Mammary microvascular endothelial cell (primary cell): ENCODE data around the gene DSP. TPM values are rescaled to one million over a fixed set of nuclear protein-coding genes. Genes with fewer than 3 reads are reported as not detected.

Experiments
- total RNA-seq: library from RNA; depleted of rRNA; stranded (reverse); fragments of >200 nt; gene quantifications from 2 replicates; pipeline ENCODE4 v1.2.3, GENCODE V29; 2015

Gene DSP, protein sequence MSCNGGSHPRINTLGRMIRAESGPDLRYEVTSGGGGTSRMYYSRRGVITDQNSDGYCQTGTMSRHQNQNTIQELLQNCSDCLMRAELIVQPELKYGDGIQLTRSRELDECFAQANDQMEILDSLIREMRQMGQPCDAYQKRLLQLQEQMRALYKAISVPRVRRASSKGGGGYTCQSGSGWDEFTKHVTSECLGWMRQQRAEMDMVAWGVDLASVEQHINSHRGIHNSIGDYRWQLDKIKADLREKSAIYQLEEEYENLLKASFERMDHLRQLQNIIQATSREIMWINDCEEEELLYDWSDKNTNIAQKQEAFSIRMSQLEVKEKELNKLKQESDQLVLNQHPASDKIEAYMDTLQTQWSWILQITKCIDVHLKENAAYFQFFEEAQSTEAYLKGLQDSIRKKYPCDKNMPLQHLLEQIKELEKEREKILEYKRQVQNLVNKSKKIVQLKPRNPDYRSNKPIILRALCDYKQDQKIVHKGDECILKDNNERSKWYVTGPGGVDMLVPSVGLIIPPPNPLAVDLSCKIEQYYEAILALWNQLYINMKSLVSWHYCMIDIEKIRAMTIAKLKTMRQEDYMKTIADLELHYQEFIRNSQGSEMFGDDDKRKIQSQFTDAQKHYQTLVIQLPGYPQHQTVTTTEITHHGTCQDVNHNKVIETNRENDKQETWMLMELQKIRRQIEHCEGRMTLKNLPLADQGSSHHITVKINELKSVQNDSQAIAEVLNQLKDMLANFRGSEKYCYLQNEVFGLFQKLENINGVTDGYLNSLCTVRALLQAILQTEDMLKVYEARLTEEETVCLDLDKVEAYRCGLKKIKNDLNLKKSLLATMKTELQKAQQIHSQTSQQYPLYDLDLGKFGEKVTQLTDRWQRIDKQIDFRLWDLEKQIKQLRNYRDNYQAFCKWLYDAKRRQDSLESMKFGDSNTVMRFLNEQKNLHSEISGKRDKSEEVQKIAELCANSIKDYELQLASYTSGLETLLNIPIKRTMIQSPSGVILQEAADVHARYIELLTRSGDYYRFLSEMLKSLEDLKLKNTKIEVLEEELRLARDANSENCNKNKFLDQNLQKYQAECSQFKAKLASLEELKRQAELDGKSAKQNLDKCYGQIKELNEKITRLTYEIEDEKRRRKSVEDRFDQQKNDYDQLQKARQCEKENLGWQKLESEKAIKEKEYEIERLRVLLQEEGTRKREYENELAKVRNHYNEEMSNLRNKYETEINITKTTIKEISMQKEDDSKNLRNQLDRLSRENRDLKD (N-terminal part only)
- 4.6 and 4.7 TPM in 2 replicates for total RNA-seq

DNA sequence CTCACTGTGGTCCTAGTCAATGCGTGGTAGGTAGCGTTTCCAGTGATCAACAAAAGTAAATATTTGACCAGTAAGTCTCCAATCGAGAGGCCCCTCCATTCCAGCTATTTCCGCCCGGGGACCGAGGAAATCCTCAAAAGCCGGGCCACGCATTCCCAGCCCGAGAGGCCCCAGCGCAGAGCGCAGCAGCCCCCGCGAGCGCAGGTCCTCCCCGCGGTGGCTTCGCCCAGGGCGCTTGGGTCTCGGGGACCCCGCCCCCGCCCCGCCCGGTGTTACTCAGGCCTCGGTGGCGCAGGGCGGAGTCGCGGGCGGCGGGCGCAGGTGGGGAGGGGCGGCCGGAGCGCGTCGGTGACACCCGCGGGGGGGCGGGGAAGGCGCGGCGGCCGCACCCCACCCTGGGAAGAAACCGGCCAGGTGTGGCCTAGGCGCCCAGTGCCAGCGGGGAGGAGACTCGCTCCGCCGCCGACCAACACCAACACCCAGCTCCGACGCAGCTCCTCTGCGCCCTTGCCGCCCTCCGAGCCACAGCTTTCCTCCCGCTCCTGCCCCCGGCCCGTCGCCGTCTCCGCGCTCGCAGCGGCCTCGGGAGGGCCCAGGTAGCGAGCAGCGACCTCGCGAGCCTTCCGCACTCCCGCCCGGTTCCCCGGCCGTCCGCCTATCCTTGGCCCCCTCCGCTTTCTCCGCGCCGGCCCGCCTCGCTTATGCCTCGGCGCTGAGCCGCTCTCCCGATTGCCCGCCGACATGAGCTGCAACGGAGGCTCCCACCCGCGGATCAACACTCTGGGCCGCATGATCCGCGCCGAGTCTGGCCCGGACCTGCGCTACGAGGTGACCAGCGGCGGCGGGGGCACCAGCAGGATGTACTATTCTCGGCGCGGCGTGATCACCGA lies at the start of gene DSP:
DSP (plus strand) TSS at position 497 of the 890 bp plus-strand sequence; CDS start at position 742, 245 bp downstream.

DNA sequence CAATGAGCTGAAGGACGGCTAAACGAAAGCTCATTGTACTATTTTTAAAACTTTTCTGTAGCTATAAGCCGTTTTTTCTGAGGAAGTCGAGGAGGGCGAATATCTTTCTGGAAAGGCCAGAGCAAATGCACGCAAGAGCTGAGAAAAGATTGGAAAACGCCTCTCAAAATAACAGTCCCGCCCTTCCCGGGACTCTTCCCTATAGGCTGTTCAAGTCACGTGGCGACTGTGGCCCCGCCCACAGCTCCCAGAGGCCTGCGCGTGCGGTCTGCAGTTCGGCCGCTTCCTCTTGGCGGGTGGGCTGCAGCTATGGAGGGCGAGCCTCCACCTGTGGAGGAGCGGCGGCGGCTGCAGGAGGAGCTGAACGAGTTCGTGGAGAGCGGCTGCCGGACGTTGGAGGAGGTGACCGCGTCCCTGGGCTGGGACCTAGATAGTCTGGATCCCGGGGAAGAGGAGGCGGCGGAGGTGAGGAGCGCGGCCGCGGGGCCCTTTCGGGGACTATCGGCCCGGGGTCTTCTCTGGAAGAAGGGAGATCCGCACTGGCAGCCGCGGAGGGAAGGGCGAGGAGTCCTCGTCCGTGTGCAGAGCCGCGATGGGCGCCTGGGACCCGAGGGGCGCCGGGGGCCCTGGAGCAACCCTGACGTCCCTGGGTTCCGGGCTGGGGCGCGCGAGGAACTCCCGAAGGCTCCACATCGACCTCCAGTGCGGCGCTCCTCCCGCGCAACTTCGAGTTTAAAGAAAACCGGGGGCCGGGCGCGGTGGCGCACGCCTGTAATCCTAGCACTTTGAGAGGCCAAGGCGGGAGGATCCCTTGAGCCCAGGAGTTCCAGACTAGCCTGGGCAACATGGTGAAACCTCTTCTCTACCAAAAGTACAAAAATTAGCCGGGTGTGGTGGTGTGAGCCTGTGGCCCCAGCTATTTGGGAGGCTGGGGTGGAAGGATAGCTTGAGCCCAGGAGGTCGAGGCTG lies 48.8 kb downstream of the DSP start, which contains the start of gene SNRNP48:
SNRNP48 (plus strand) TSS at position 250 of the 969 bp plus-strand sequence; CDS start at position 310, 60 bp downstream.

Other genes with a start within 250 kb of the DSP start
- gene SSR1, start 228.5 kb upstream of the DSP start, total RNA-seq = 98.0 and 111 TPM in 2 replicates
- not detected in 2 replicates for gene CAGE1, start 151.9 kb upstream of the DSP start, total RNA-seq
- 12.9 and 17.1 TPM in 2 replicates for gene RIOK1, start 151.9 kb upstream of the DSP start, total RNA-seq
- 7.3 and 8.1 TPM in 2 replicates for gene SNRNP48, start 48.5 kb downstream of the DSP start, total RNA-seq
- 81.8 and 85.9 TPM in 2 replicates for gene BMP6, start 184.4 kb downstream of the DSP start, total RNA-seq